Measurements from ENCODE around the gene COL13A1. TPM values are rescaled to one million over a fixed set of nuclear protein-coding genes. Genes with fewer than 3 reads are reported as not detected.

The COL13A1 gene
- total and polyA plus RNA-seq, 7 donors: 0.69 to 5.7 (median 2.9) TPM

DNA sequence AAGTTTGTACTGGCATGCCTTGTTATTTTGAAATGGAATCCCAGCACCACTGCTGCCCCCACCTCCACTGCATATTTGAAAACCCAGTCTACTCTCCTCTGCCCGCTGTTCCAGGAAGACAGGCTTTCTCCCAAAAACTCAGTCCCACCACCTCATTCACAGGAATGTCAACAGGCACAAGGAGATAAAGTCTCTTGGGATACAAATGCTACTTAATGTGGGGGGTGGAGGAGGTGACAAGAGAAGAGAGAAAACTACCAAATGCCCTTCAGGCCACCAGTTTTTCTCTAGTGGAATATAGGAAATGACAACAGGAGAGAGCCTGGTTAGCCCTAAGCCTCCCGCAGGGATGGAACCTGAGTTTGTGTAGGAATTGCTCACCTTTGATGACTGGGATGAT lies 1.0 kb upstream of the COL13A1 start:
- intact Hi-C loops (cut with DNase I): loop anchor here (5.0 to 10.0 kb wide), 2 partner anchors 112 to 156 kb away; no protein-coding TSS in a partner anchor

DNA sequence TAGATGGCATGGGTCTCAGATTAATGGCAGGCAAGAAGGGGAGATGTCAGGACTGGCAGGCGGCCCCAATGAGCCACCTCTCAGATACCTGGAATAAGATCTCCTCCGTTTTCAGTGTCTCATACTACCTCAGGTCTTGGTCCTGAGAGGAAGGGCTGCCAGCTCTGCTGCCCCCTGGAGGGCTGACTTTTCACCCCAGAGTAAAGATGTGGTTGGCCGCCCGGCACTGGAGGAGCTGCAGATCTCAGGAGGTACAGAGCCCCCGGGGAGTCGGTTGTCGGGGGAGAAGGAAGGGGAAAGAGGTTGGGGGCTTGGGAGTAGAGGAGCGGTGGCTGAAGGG lies 642 bp upstream of the COL13A1 start:
- 12 to 18% methylated on average over 8 of the region's 8 CpGs for WGBS, 2 donors
- intact Hi-C loops (cut with DNase I): loop anchor here (5.0 to 10.0 kb wide), 2 partner anchors 111 to 156 kb away; no protein-coding TSS in a partner anchor
- DNase-seq: peak; percentile 72
- TF ChIP-seq, protein P1, sequence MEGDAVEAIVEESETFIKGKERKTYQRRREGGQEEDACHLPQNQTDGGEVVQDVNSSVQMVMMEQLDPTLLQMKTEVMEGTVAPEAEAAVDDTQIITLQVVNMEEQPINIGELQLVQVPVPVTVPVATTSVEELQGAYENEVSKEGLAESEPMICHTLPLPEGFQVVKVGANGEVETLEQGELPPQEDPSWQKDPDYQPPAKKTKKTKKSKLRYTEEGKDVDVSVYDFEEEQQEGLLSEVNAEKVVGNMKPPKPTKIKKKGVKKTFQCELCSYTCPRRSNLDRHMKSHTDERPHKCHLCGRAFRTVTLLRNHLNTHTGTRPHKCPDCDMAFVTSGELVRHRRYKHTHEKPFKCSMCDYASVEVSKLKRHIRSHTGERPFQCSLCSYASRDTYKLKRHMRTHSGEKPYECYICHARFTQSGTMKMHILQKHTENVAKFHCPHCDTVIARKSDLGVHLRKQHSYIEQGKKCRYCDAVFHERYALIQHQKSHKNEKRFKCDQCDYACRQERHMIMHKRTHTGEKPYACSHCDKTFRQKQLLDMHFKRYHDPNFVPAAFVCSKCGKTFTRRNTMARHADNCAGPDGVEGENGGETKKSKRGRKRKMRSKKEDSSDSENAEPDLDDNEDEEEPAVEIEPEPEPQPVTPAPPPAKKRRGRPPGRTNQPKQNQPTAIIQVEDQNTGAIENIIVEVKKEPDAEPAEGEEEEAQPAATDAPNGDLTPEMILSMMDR (IDR thresholded peaks at IDR 0.05): peak in 1 of 4 experiments; percentile 16
- TF ChIP-seq POLR2A (IDR thresholded peaks at IDR 0.05): no peak
- Histone ChIP-seq H3K9me3 (peaks cover 0 to 4% (median 0%) of the 10 kb centered on the region in 4 donors), H3K36me3 (no peaks in the 10 kb centered on the region), H3K4me3 (peak overlapping the region in 3 of 4 donors; percentile 39 to 52 (median 47)), H3K27ac (no peak overlapping the region), H3K4me1 (peaks cover 0 to 26% (median 21%) of the 10 kb centered on the region in 4 donors), H3K27me3 (peaks cover 0 to 26% (median 21%) of the 10 kb centered on the region in 3 donors)

More for the DNA sequence above, 1.0 kb upstream of the COL13A1 start:
- H3K27ac ChIP-seq: no peak overlapping the region
- H3K9me3 ChIP-seq: peaks cover 0 to 8% (median 2%) of the 10 kb centered on the region in 4 donors
- 56 to 84% methylated on average over 2 of the region's 2 CpGs for WGBS, 2 donors
- H3K36me3 ChIP-seq: no peaks in the 10 kb centered on the region
- no peak overlapping the region for H3K4me3 ChIP-seq
- no peak for DNase-seq
- peaks cover 0 to 26% (median 21%) of the 10 kb centered on the region in 4 donors for H3K4me1 ChIP-seq
- peaks cover 0 to 26% (median 21%) of the 10 kb centered on the region in 3 donors for H3K27me3 ChIP-seq
- TF ChIP-seq EP300 (IDR thresholded peaks at IDR 0.05): no peak
- TF ChIP-seq POLR2AphosphoS5 (IDR thresholded peaks at IDR 0.05): no peak
- TF ChIP-seq, protein P1 (IDR thresholded peaks at IDR 0.05): no peak
- TF ChIP-seq POLR2A (IDR thresholded peaks at IDR 0.05): no peak

DNA sequence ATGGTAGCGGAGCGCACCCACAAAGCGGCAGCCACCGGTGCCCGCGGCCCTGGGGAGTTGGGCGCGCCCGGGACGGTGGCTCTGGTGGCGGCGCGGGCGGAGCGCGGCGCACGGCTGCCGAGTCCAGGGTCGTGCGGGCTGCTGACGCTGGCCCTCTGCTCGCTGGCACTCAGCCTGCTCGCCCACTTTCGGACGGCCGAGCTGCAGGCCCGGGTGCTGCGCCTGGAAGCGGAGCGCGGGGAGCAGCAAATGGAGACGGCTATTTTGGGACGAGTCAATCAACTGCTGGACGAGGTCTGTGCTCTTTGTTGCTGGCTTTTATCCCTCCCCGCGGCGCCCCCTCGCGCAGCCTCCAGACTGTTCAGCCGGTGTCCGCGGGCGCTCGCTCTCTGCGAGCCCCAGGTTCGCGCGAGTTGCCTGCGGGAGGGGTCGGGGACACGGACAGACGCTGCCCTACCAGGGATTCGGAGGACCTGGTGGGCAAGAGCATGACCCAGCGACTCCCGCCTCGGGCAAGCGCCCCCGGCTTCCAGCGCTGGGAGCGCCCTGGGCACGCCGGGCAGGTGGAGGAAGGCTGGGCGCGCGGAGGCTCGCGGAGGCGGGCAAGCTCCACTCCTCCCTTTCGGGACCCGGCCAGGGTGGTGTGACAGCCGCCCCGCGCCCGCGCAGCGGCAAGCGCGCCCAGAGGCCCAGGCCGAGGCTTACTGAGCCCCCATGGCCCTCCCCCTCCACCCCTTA lies 887 bp downstream of the COL13A1 start:
- Histone ChIP-seq H3K9me3 (no peaks in the 10 kb centered on the region), H3K4me1 (peaks cover 0 to 26% (median 21%) of the 10 kb centered on the region in 4 donors), H3K27ac (peak overlapping the region in 3 of 4 donors; percentile 0 to 49 (median 27)), H3K4me3 (peak overlapping the region; percentile 26 to 52 (median 43)), H3K27me3 (peaks cover 0 to 26% (median 21%) of the 10 kb centered on the region in 3 donors), H3K36me3 (no peaks in the 10 kb centered on the region)
- no peak for DNase-seq
- WGBS, 2 donors: 1 to 2% methylated on average over 80 of the region's 80 CpGs
- TF ChIP-seq POLR2AphosphoS5 (IDR thresholded peaks at IDR 0.05) (no peak), POLR2A (IDR thresholded peaks at IDR 0.05) (no peak), EP300 (IDR thresholded peaks at IDR 0.05) (no peak)
- TF ChIP-seq, protein P1 (IDR thresholded peaks at IDR 0.05): no peak
- intact Hi-C loops (cut with DNase I): loop anchor here (5.0 to 10.0 kb wide), 2 partner anchors 110 to 158 kb away; no protein-coding TSS in a partner anchor

DNA sequence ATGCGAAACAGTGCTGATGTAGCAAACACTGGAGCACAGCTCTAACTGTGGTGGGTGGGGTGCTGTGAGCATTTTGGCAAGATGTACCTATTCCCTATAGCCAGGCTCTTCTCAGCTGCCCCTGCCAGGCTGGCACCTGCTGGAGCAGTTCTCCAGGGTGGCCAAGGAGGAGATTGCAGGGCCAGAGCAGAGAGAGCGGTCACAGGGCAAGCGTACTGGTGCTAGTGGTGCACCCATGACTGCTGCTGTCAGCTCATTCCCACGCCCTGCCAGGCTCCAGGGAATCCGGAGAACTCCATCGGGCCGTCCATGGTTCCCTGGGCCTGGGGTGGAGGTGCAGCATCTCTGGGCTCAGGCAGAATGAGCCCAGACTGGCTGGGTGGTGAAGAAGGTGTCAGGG lies 2.1 kb downstream of the COL13A1 start:
- Histone ChIP-seq H3K36me3 (no peaks in the 10 kb centered on the region), H3K27me3 (peaks cover 0 to 26% (median 21%) of the 10 kb centered on the region in 3 donors), H3K4me3 (peak overlapping the region in 1 of 4 donors; percentile 47), H3K9me3 (no peaks in the 10 kb centered on the region), H3K4me1 (peaks cover 0 to 26% (median 21%) of the 10 kb centered on the region in 4 donors), H3K27ac (no peak overlapping the region)
- intact Hi-C loops (cut with DNase I): loop anchor here (5.0 to 10.0 kb wide), 2 partner anchors 108 to 159 kb away; no protein-coding TSS in a partner anchor
- no peak for DNase-seq
- 86 to 91% methylated on average over 7 of the region's 7 CpGs for WGBS, 2 donors
- TF ChIP-seq POLR2AphosphoS5 (IDR thresholded peaks at IDR 0.05) (no peak), EP300 (IDR thresholded peaks at IDR 0.05) (no peak), POLR2A (IDR thresholded peaks at IDR 0.05) (no peak)
- TF ChIP-seq, protein P1 (IDR thresholded peaks at IDR 0.05): no peak
